ENCODE data around the gene ANG.
"Not testable (repeated sequence)": the region's sequence is repeated elsewhere in the genome, so short reads cannot be mapped to it uniquely, and the experiment has no call there.

The ANG gene

DNA sequence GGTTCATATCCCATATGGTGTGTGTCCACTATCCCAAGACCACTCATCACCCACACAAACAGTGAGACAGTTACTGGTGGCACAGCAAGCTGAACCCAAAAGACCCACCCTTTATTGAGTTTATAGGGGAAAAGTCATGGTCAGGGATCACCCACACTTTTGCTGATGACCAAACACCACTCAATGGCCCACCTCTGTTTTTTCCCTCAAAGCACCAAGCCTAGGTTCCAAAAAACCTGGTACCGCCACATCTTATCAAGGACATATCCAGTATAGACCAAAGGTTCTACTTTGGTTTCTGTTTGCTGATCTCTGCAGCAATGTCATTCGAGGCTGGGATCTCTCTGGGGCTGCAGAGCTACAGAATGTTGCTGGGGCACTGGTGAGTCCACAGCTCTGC, 27.4 kb upstream of the ANG start:
- no peak for DNase-seq (ENCODE audit: low read depth)
- H3K4me3 ChIP-seq (ENCODE audit: low read length), result no peak overlapping the region
- TF ChIP-seq CTCF (conservative IDR thresholded peaks at IDR 0.05; ENCODE audit: low read depth, low read length), result no peak

GRCh38 chr14:20662968-20663732, 25.4 kb upstream of the ANG start:
- TF ChIP-seq CTCF (conservative IDR thresholded peaks at IDR 0.05; ENCODE audit: low read depth, low read length), result peak; percentile 52
- H3K4me3 ChIP-seq (ENCODE audit: low read length), result peak overlapping the region; percentile 23
- DNase-seq (ENCODE audit: low read depth), result no peak

GRCh38 chr14:20666400-20666961, 22.1 kb upstream of the ANG start:
- not testable (repeated sequence) for H3K4me3 ChIP-seq (ENCODE audit: low read length); DNase-seq (ENCODE audit: low read depth)

- no peak for DNase-seq (ENCODE audit: low read depth)
- no peak for TF ChIP-seq CTCF (conservative IDR thresholded peaks at IDR 0.05; ENCODE audit: low read depth, low read length)
- no peak overlapping the region for H3K4me3 ChIP-seq (ENCODE audit: low read length)
Observed at GRCh38 chr14:20667957-20668356, 20.6 kb upstream of the ANG start.

DNA sequence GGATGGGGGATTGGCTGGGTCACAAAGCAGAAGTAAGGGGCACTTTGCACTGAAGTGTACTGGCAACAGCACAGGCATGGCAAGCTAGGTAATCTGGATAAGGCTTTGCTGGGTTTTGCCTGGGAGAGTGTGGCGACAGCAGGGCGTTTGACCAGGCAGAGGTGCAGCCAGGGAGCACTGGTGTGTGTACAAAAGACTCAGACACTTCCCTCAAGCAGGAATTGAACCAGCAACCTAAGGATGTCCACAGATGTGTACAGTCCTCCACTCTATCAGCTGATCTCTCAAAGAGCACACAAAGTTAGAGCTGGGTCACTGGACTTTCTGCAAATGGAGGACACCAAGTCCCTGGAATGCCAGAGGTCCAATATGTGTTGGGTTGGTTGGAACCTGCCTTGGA, 19.6 kb upstream of the ANG start:
- no peak for TF ChIP-seq CTCF (conservative IDR thresholded peaks at IDR 0.05; ENCODE audit: low read depth, low read length)
- H3K4me3 ChIP-seq (ENCODE audit: low read length), result no peak overlapping the region
- no peak for DNase-seq (ENCODE audit: low read depth)

- no peak for DNase-seq (ENCODE audit: low read depth)
- H3K4me3 ChIP-seq (ENCODE audit: low read length), result no peak overlapping the region
- TF ChIP-seq CTCF (conservative IDR thresholded peaks at IDR 0.05; ENCODE audit: low read depth, low read length), result no peak
Observed at GRCh38 chr14:20671597-20672283, 16.8 kb upstream of the ANG start.

- no peak overlapping the region for H3K4me3 ChIP-seq (ENCODE audit: low read length)
- no peak for TF ChIP-seq CTCF (conservative IDR thresholded peaks at IDR 0.05; ENCODE audit: low read depth, low read length)
- no peak for DNase-seq (ENCODE audit: low read depth)
Observed at GRCh38 chr14:20675669-20676068, 12.9 kb upstream of the ANG start.
